Peyer's patch (tissue), 4 donors: ENCODE data around the gene JPH3.

ENCODE experiments used
- POLR2A ChIP-seq, 2 donors: fragments of 450-650 bp; IDR thresholded peaks; one replicate each; pipeline ENCODE4 v1.5.1; 2017; ENCODE audit warnings: antibody characterized with exemption in 2 of 2, mild to moderate bottlenecking in 2 of 2, moderate library complexity in 2 of 2
- TF ChIP-seq, protein P1 (sequence below), 6 experiments: fragments of 450-650 bp in 4 of 6; fragments of 200-600 bp in 2 of 6; sonication (generic) in 1 of 6; IDR thresholded peaks; one replicate each; pipeline ENCODE4 v1.5.1; 2017 to 2019; ENCODE audit warnings: antibody characterized with exemption in 6 of 6, mild to moderate bottlenecking in 3 of 6, moderate library complexity in 1 of 6

DNA sequence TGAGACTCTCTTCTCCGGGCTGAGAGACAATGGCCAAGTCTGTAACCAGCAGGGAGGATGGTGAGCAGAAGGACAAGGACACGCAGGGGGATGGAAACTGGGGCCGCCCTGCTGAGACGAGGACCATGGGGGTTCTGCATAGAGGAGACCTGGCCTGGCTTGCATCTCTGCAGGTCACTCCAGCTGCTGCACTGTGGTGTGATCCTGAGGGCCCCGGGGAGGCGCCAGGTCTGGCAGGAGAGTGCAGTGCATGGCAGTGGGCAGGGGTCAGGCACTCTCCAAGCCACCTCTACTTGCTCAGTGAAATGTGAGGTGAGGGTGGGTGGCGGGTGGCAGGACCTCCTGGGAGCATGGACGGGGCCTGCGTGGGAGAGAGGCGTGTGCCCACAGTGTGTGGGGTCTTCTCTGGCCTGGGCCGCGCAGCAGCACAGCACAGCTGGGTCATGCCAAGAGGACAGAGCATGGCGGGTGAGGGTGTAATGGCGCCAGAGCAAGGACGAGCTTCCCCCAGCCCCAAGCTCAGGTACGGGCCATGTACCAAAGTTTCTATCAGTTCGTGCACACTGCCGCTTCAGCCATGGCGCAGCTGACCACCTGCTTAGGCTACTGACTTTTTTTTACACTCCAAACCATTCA lies 120.4 kb downstream of the JPH3 start:
- TF ChIP-seq, protein P1, sequence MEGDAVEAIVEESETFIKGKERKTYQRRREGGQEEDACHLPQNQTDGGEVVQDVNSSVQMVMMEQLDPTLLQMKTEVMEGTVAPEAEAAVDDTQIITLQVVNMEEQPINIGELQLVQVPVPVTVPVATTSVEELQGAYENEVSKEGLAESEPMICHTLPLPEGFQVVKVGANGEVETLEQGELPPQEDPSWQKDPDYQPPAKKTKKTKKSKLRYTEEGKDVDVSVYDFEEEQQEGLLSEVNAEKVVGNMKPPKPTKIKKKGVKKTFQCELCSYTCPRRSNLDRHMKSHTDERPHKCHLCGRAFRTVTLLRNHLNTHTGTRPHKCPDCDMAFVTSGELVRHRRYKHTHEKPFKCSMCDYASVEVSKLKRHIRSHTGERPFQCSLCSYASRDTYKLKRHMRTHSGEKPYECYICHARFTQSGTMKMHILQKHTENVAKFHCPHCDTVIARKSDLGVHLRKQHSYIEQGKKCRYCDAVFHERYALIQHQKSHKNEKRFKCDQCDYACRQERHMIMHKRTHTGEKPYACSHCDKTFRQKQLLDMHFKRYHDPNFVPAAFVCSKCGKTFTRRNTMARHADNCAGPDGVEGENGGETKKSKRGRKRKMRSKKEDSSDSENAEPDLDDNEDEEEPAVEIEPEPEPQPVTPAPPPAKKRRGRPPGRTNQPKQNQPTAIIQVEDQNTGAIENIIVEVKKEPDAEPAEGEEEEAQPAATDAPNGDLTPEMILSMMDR (IDR thresholded peaks at IDR 0.05): no peak
- no peak for TF ChIP-seq POLR2A (IDR thresholded peaks at IDR 0.05)
